GM18505 (cell line): ENCODE measurements around the gene EPHB6.

Source experiments
- ATAC-seq: cut with Tn5 transposase; IDR thresholded peaks from one replicate; pipeline ENCODE4 v1.9.1; 2021; ENCODE audit not compliant: unreplicated experiment
- POLR2A ChIP-seq: IDR thresholded peaks from 4 replicates; pipeline ENCODE4 v1.6.1; 2011; ENCODE audit warnings: borderline replicate concordance; ENCODE audit not compliant: insufficient read depth, insufficient read length; ENCODE audit errors: extremely low read depth

Gene EPHB6

DNA sequence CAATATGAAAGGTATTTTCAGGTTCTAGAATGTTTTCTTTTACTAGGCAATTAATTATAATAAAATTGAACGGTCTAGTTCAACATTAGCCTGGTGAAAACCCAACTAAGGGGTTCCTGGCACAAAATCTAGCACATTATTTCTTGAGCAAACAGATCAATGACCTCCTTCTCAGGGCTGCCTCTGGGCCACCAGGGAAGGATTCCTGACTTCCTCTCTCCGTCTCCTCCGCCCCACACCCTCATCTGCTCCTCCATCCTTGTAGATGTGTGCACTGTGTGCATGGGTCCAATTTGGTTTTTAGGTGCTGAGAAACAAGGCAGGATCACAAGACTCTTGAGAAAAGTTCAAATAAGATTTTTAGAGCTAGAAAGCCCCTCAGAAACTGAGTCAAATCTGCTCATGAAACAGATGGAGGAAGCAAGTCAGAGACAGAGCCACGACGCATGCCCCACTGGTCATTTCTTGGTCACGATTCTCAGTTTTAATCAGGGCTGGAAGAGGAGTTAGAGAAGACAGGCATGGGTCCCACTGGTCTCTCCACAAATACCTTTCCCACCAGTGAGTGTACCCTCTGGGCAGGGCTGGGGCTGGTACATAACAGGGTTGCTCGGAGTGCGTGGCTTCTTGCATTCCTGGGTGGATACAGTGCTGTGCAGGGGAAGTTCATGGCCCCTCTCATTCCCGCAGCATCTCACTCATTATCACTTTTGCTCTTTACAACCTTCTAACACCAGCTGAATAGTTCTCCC is 26.9 kb downstream of the EPHB6 start:
- ATAC-seq = no peak
- no peak for TF ChIP-seq POLR2A

DNA sequence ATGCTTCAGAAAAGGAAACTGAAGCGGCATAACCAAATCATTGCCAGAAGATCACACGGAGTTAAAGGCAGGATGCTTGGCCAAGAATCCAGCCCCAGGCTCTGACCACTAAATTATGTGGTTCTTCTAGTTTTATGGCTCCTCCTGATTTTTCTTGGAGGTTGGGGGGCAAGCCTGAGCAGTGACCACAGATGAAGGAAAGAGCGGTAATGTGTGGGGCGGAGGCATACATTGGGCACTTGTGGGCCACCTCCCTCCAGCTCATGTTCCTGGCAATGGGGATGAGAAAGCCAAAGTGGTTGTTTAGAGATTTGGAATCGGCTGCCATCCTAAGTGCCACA is 27.4 kb downstream of the EPHB6 start:
- no peak for TF ChIP-seq POLR2A
- no peak for ATAC-seq

- TF ChIP-seq POLR2A = no peak
- no peak for ATAC-seq
These were observed 28.3 kb downstream of the EPHB6 start for GRCh38 chr7:142883145-142883544.

GRCh38 chr7:142883571-142884285 is 28.9 kb downstream of the EPHB6 start:
- TF ChIP-seq POLR2A = no peak
- ATAC-seq = no peak

- TF ChIP-seq POLR2A = no peak
- ATAC-seq = no peak
These were observed 29.4 kb downstream of the EPHB6 start for GRCh38 chr7:142884286-142884640.

- TF ChIP-seq POLR2A = no peak
- no peak for ATAC-seq
These were observed 30.7 kb downstream of the EPHB6 start, which contains the start of gene TRPV6 for GRCh38 chr7:142885311-142886230. Gene TRPV6, minus strand, starts transcription at chr7:142885745.

DNA sequence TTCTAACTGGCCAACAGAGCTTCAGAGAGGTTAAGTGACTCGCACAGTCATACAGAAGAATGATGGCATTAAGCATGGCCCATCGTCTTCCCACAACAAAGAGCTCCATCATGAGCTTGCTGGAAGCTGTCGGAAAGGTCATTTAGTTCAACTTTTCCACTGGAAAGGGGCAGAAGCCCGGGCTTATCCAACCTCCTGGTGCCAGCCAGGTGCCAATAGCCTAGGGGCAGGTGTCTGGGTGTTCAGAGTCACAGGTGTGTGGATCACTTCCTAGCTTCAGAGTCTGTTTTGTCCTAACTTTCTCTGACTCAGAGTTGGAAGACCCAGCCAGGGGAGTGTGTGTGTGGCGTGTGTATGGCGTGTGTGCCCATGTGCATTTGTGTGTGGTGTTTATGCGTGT is 32.0 kb downstream of the EPHB6 start:
- ATAC-seq = no peak
- no peak for TF ChIP-seq POLR2A

DNA sequence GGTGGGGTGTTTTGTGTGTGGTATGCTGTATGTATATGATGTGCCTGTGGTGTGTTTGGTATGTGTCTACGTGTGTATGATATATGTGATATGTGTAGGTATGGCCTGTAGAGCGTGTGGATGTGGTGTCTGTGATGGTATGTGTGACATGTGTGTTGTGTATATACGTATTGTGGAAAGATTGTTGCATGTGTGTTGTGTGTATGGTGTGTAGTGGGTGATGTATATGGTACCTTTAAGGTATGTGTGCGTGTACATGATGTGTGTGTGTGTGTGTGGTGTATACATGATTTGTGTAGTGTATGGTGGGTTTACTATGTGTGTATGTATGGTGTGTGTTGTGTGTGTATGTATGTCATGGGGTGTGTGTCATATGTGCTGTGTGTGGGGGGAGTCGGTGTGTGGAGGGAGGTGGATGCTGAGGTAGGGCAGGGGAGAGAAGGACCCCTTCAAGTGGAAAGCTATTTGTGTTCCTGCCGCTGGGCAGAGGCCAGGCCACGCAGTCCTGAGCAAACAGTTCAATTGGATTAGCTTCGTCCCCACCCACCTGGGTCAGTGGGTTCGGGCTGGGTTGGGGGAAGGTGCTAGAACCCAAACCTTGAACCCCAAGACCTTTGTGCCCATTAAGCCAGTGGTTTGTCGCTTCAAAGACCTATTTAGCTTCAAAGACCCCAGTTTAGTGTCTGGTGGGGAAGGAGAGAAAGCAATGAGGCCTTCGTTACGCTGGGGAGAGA is 32.6 kb downstream of the EPHB6 start:
- no peak for ATAC-seq
- TF ChIP-seq POLR2A = no peak

DNA sequence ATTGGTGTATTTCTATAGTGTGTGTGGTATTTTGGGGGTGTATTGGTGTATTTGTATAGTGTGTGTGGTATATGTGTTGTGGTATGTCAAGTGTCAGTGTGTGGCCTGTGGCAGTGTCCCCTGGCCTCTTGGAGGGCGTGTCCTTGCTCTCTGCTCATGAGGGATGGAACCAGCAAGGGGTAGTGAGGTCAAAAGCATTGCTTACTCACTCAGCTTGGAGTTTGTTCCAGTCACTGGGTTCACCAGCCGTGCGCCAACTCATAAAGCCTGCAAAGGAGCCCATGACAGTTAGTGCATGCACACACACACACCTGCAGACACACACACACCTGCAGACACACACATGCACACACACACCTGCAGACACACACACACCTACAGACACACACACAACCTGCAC is 34.9 kb downstream of the EPHB6 start:
- no peak for ATAC-seq

GRCh38 chr7:142890874-142891485 is 36.1 kb downstream of the EPHB6 start:
- TF ChIP-seq POLR2A = no peak
- ATAC-seq = no peak

More for the DNA sequence above, 34.9 kb downstream of the EPHB6 start:
- TF ChIP-seq POLR2A = no peak

- TF ChIP-seq POLR2A = no peak
- no peak for ATAC-seq
These were observed 36.7 kb downstream of the EPHB6 start for GRCh38 chr7:142891490-142892082.

GRCh38 chr7:142892951-142893350 is 38.1 kb downstream of the EPHB6 start:
- no peak for ATAC-seq
- no peak for TF ChIP-seq POLR2A
